GM12872 (cell line): Measurements from ENCODE around the gene POMP.

Source experiments
- TF ChIP-seq, protein P1 (sequence below): IDR thresholded peaks from 3 replicates; pipeline ENCODE4 v1.5.1; 2011; ENCODE audit warnings: low read depth, mild to moderate bottlenecking, low read length, moderate library complexity; ENCODE audit not compliant: insufficient read depth

POMP gene

DNA sequence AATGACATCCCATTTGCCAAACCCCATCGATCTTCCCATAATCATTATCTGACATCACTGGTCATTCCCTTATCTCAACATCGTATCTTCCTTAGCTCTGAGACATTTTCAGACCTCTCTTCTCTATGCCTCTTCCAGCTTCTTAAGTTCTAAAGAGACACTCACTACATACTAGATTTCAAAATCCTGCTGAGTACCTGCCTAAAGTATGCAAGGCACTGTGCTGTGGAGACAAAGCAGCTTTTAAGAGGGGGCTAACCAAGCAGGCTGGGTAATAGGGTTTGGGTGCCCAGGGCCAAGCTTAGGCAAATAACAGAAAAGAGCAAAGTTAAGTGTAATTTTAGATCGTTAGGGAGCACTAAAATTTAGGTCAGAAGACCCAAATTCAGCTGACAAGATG is 3.4 kb upstream of the POMP start:
- TF ChIP-seq, protein P1, sequence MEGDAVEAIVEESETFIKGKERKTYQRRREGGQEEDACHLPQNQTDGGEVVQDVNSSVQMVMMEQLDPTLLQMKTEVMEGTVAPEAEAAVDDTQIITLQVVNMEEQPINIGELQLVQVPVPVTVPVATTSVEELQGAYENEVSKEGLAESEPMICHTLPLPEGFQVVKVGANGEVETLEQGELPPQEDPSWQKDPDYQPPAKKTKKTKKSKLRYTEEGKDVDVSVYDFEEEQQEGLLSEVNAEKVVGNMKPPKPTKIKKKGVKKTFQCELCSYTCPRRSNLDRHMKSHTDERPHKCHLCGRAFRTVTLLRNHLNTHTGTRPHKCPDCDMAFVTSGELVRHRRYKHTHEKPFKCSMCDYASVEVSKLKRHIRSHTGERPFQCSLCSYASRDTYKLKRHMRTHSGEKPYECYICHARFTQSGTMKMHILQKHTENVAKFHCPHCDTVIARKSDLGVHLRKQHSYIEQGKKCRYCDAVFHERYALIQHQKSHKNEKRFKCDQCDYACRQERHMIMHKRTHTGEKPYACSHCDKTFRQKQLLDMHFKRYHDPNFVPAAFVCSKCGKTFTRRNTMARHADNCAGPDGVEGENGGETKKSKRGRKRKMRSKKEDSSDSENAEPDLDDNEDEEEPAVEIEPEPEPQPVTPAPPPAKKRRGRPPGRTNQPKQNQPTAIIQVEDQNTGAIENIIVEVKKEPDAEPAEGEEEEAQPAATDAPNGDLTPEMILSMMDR = no peak

- TF ChIP-seq, protein P1 = no peak
These were observed 969 bp upstream of the POMP start for GRCh38 chr13:28657784-28658538.

DNA sequence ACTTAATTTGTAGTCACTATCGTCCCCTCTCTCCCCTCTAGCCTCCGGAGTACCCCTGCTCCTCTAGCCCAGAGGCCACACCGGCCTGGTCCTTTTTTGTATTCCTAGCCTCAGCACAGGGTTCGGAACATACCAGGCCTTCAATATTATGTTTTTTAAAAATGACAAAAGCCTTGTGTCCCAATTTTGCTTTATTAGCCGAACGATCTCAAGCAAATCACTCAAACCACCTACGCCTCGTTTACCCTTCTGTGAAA is 463 bp upstream of the POMP start:
- TF ChIP-seq, protein P1 = no peak

DNA sequence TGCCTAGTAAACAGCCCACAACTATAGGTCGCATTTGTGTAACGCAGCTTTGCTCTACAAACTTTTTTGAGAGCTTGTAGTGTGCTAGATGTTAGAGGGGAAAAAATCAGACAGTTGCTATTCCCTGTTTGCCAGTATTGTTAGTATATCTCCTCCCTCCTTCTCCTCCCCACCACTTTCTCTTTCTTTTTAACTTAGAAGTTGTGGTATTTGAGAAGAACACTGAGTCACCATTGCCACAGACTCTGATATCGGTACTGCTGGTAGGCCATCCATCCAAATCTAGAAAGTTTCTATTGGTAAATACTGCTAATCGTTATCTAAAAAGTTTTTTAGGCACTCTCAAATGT is 666 bp downstream of the POMP start:
- TF ChIP-seq, protein P1 = no peak

GRCh38 chr13:28666897-28667488 is 8.1 kb downstream of the POMP start:
- TF ChIP-seq, protein P1 = no peak

- TF ChIP-seq, protein P1 = no peak
These were observed 12.3 kb downstream of the POMP start for GRCh38 chr13:28671126-28671792.

GRCh38 chr13:28678809-28679208 is 19.9 kb downstream of the POMP start:
- TF ChIP-seq, protein P1 = 0 out of 3 replicates have a peak, but pooled peaks have one; percentile 15
